Uterus (tissue), 2 donors: ENCODE measurements around the gene TMEM272.

Source experiments
- CTCF ChIP-seq, 4 experiments: fragments of 200-600 bp in 2 of 4; fragments of 450-650 bp in 2 of 4; sonication (generic) in 2 of 4; IDR thresholded peaks; one replicate each; pipeline ENCODE4 v1.5.1; 2016 to 2019; ENCODE audit warnings: antibody characterized with exemption in 4 of 4, mild to moderate bottlenecking in 2 of 4, moderate library complexity in 1 of 4
- POLR2A ChIP-seq, 2 donors: fragments of 450-650 bp; IDR thresholded peaks; one replicate each; pipeline ENCODE4 v1.6.1; 2016; ENCODE audit warnings: antibody characterized with exemption in 2 of 2, mild to moderate bottlenecking in 1 of 2, moderate library complexity in 1 of 2

- TF ChIP-seq CTCF (IDR thresholded peaks at IDR 0.05) (no peak), POLR2A (IDR thresholded peaks at IDR 0.05) (no peak)
Observed at GRCh38 chr13:51805925-51806324, 39.1 kb downstream of the TMEM272 start.
